HT-29 (cell line): ENCODE data around the gene SYT1. TPM values are rescaled to one million over a fixed set of nuclear protein-coding genes. Genes with fewer than 3 reads are reported as not detected.

ENCODE experiments used
- DNase-seq: peaks from one replicate; pipeline ENCODE4 v3.0.0-alpha.2; 2015; ENCODE audit warnings: low spot score
- total RNA-seq: library from RNA; depleted of rRNA; stranded (reverse); fragments of >200 nt; shearing (Covaris generic); gene quantifications from 2 replicates; pipeline ENCODE4 v1.2.3, GENCODE V29; 2014

The SYT1 gene
- total RNA-seq, 1 experiment from 2014 or later, result not detected

- DNase-seq, result no peak
Observed at GRCh38 chr12:79217306-79217705, 352.7 kb downstream of the SYT1 start.

DNA sequence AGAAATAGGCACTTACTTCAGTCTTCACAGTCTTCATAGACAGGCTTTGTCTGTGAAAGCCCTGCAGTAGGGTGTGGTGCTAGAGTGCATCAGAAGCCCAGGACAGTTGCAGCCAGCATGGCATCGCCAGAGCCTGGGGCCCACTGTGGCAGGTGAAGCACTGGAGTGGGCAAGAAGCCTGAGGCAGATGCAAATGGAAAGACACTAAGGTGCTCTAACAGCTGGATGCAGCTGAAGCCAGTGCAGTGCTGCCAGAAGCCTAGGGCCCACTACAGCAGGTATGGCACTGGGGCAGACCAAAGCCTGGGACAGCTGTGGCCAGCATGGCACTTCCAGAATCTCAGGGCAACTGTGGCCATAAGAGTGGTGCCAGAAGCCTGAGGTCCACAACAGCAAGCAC is 358.6 kb downstream of the SYT1 start:
- no peak for DNase-seq

GRCh38 chr12:79223761-79224160 is 359.2 kb downstream of the SYT1 start:
- no peak for DNase-seq

GRCh38 chr12:79227091-79227490 is 362.5 kb downstream of the SYT1 start:
- DNase-seq, result no peak

DNA sequence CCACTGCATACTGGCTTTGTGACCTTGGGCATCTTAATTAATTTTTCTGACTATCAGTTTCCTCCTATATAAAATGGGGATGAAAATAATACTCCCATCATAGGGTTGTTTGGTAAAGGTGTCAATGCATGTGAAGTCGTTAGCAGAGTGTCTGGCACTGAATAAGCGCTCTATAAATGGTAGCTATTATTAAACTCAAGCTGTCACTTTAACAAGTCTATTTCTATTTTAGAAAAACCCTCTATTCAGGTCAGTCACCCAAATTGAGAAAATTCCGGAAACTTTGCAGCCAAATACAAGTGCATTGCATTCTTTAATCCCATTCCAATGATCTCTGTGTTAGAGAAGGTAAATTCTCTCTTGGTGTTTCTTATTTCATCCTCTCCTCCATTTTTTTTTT is 363.1 kb downstream of the SYT1 start:
- DNase-seq, result no peak

GRCh38 chr12:79233341-79233781 is 368.8 kb downstream of the SYT1 start:
- DNase-seq, result no peak

DNA sequence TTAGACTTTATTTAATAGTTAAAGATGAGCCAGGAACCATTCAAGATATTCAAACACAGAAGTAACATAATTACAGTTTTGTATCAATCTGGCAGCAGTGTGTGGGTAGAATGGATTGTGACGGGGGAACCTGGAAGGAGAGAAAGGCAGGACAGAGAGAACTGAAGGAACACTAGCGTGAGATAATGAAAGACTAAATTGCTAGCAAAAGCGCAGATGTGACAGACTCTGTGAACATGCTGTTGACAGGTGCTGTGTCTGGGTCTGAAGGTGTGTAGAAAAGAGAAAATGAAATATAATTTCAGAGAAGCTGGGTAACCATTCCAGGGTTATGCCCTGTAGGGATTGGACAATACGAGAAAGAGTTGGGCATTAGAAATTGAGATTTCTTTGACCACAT is 372.3 kb downstream of the SYT1 start:
- DNase-seq, result no peak

DNA sequence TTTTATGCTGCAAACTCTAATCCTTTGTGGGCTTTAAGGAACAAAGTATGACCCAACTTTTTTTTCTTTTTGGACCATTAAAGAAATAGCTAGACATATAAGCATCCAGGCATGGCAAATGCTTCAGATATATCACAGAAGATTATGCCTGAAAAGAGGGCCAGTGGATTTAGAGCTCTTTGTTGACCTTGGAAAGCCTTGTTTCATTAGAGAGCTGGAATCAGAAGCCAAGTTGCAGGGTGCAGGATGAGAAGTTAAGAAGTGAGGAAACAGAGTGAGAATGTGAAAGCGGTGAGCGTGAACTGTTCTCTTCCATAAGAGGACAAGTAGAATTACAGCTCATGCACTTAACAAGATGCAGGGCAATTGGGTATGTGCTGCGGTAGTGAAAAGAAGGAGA is 373.7 kb downstream of the SYT1 start:
- DNase-seq, result no peak

- DNase-seq, result no peak
Observed at GRCh38 chr12:79247494-79247893, 382.9 kb downstream of the SYT1 start.

GRCh38 chr12:79250186-79250585 is 385.6 kb downstream of the SYT1 start:
- DNase-seq, result no peak

GRCh38 chr12:79250960-79251755 is 386.6 kb downstream of the SYT1 start:
- no peak for DNase-seq

DNA sequence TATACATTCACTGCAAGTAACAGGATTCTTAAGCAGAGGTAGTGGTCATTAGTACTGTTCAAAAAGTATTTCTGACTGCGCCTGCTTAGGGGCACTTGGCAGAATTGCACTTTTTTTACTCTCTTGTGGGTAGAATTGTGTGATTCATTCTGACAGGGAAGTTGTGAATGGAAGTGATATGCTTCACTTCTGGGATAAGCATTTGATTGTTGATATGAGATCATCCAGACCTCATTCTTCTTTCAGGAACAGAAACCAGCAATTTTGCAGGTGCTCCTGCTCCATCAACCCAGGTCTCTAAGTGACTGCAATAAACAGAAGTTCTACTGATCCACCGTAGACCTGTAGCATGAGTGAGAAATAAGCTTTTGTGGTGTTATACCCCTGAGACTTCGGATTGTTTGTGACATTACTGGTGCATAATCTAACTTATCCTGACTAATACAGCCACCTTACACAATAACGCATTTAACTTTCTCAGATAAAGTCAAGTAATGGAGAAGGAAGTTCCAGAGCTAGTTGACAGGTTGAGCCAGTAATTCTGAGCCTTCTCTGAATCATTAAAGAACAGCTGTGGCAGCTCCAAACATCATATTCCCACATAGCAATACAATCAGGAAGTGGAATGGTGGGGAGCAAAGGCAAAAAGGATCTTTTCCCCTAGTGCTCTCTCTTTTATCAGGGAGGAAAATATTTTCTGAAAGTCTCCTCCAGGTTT is 387.9 kb downstream of the SYT1 start:
- no peak for DNase-seq

DNA sequence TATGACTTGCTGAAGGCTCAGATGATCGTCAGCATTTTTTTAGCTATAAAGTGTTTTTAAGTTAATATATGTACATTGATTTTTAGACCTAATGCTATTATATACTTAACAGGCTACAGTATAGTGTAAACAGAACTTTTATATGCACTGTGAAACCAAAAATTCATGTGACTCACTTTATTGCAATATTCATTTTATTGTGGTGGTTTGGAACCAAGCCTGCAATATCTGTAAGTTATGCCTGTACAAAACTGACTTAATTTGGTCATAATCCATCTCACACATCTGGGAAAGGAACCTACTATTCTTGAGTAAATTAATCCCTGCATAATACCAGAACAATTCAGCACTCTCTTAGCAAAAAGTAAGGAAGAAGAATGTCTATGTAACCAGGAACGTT is 390.7 kb downstream of the SYT1 start:
- no peak for DNase-seq

- no peak for DNase-seq
Observed at GRCh38 chr12:79260923-79261322, 396.3 kb downstream of the SYT1 start.

- DNase-seq, result no peak
Observed at GRCh38 chr12:79262938-79263337, 398.4 kb downstream of the SYT1 start.

DNA sequence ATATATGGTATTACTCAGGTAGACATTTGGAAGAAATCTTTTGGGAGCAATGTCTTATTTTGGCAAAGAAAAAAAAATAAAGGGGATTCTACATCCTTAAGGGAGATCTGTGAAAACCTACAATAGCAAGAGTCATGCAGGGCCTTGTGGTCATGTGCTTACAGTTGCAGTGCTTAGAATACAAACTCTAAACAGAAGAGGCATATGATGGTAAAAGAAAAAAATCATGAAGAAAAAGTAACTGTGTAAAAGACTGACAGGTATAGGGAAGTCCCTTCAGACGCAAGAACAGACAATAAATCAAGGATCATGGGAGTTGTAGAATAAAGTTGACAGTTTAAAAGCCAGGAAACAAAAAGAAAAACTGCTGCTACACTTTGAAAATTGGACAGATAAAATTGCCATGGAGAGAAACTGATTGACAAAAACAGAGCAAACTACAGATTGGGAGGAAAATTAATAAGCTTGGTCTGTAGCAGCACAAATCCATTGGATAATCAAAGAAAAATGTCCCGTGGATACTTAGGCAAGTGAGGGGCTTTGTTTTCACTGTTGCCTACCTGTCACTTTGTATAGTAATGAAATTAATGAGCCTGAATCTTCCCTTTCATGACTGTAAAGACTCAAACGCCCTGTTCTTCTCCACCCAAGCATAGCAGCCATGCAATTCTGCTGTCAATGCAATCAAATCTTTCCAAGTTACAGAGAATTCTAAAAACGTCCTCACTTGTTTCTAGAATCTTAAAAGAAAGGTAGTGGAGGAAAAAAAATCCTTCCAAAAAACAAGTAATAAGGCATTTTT is 402.0 kb downstream of the SYT1 start:
- no peak for DNase-seq

DNA sequence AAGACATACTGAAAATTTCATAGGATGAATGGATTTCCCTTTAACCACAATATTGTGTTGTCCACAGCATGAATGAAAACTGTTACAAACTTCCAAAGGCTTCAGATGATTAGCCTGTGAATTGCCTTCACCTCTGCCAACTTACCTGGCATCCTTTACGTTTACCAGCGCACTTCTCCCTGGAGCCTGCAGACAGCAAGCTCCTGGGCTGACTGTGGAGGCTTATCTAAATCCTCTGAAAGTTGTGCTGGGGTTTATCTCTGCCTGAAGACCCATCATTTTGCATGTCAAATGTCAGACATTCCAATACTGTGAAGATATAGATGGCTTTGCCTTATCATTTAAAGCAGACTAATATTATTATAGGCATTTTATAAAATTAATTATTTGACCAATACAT is 403.0 kb downstream of the SYT1 start:
- DNase-seq, result no peak

DNA sequence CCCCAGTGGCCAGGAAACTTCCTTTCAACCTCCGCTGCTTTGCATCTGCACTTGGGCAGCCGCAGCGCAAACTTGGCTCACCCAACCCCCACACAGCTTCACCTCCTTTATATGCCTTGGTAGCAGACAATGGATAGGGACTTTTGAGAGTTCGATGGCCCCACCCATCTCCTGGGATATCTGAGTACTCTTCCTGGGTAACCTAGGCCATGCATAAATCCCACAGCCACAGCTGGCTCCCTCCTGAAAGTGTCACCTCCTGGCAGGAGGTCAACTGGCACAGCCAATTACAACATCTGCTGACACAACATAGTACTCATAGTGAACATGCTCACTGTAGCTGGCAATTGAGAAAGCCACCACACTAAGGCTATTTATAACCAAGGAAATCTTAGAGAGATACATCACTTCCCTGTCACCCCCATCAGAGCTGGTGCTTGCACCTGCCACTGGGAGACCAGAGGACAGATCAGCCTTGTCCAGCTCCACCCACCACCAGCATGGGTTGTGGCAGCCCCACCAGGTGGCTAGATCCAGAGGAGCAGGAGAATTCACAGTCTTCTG is 410.0 kb downstream of the SYT1 start:
- DNase-seq, result no peak

DNA sequence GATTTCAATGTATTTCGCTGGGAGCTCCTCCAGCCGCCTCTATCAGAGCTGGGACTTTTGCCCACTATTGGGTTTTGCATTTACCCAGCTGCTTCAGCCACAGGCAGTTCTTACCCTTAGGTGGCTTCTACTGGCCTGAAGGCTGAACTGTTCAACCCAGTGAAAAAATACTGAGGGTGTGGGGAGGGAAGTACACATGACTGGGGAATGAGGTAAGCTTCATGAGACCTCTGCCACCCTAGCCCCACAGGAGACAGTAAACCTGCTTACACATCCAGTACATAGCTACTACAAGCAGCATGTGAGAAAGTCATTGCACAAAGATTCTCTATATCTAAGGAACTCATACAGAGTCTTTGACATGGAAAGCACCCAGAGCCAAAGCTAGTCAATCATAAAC is 411.1 kb downstream of the SYT1 start:
- DNase-seq, result no peak

- DNase-seq, result no peak
Observed at GRCh38 chr12:79283364-79283763, 418.8 kb downstream of the SYT1 start.

DNA sequence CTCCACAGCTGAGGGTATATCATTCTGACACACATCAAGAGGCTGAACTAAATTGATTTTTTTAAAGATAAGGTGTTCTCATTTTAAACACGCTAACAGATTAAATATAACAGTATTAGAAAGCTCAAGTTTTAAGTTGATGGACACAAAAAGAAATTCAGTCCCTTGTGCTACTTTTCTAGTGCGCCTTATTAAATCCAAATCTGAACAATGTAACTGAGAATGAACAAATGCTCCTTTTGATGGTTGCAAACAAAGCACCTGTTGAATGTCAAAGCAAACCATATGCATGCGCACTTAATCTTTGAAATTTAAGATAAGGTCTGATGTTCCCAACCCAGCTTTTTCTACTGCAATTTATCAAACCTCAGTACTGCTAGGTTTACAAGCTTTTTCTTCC is 424.3 kb downstream of the SYT1 start:
- no peak for DNase-seq

GRCh38 chr12:79291711-79292110 is 427.1 kb downstream of the SYT1 start:
- DNase-seq, result no peak
